Left lung (tissue), 10 donors: ENCODE data around the gene COG6. TPM values are rescaled to one million over a fixed set of nuclear protein-coding genes. Genes with fewer than 3 reads are reported as not detected.

Experiments
- ATAC-seq: fragments of 200-7000 bp; cut with Tn5 transposase; one replicate; pipeline ENCODE4 v1.9.1; 2020; ENCODE audit warnings: moderate library complexity
- DNase-seq, 4 donors: peaks; one replicate each; pipeline ENCODE4 v3.0.0-alpha.2; 2013 to 2020
- H3K27ac ChIP-seq, 2 donors: fragments of 200-600 bp; sonication (generic) in 1 of 2; one replicate each; pipeline versions ENCODE4 v1.5.0 to v1.8.0; 2020 to 2021
- H3K27me3 ChIP-seq, 2 donors: fragments of 200-600 bp; sonication (generic) in 1 of 2; one replicate each; pipeline versions ENCODE4 v1.5.0 to v1.8.0; 2020 to 2021
- H3K36me3 ChIP-seq, 2 donors: fragments of 200-600 bp; sonication (generic) in 1 of 2; one replicate each; pipeline versions ENCODE4 v1.5.0 to v1.8.0; 2020 to 2021
- H3K4me1 ChIP-seq, 2 donors: fragments of 200-600 bp; one replicate each; pipeline ENCODE4 v1.8.0; 2021
- H3K4me3 ChIP-seq, 2 donors: fragments of 200-600 bp; sonication (generic) in 1 of 2; one replicate each; pipeline versions ENCODE4 v1.5.0 to v1.8.0; 2020 to 2021; ENCODE audit warnings: mild to moderate bottlenecking in 1 of 2
- H3K9me3 ChIP-seq, 2 donors: fragments of 200-600 bp; sonication (generic) in 1 of 2; one replicate each; pipeline versions ENCODE4 v1.5.0 to v1.8.0; 2020 to 2021
- intact Hi-C, 2 donors: fragments of 100-400 bp; cut with DNase I; formaldehyde crosslinking; loops; one replicate each; pipeline versions ENCODE4 v1.11.2 to v1.14.2; 2022
- polyA plus RNA-seq, 6 donors: library from polyadenylated mRNA; unstranded; fragments of 120-200 nt; gene quantifications; one replicate each; pipeline ENCODE4 v1.2.1, GENCODE V29; 2013; ENCODE audit not compliant: insufficient read length in 6 of 6
- total RNA-seq, 2 donors: library from RNA; stranded (reverse); fragmentation: NEBNext Ultra II Directional; extraction: Animal tissue kit (Norgen Biotek cat#: 25700); gene quantifications; one replicate each; pipeline ENCODE4 v1.2.1, GENCODE V29; 2021
- TF ChIP-seq, protein P1 (sequence below), 2 donors: fragments of 200-600 bp; sonication (generic) in 1 of 2; IDR thresholded peaks; one replicate each; pipeline versions ENCODE4 v1.5.0 to v1.8.0; 2021; ENCODE audit warnings: antibody characterized with exemption in 2 of 2
- donor health status: DM: no; HTN: yes; CAD: no.
- donor health status: DM: no; HTN: no; CAD: no.

COG6 gene
- total and polyA plus RNA-seq, 8 donors, result 30.6 to 40.2 (median 36.3) TPM

DNA sequence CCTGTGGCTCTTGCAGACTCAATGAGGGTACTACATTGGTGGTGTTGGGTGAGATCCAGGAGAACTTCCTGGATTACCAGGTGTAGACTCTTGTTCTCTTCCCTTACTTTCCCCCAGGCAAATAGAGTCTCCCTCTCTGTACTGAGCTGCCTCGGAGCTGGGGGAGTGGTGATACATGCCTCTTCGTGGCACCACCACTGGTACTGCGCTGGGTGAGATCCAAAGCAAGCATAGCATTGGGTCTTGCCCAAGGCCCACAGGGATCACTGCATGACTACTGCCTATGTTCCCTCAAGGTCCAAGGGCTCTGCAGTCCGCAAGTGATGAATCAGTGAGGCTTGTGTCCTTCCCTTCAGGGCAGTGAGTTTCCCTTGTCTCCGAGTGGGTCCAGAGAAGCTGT lies 81.6 kb downstream of the COG6 start:
- H3K27ac ChIP-seq, result no peak overlapping the region
- no peak for ATAC-seq
- no peaks in the 10 kb centered on the region for H3K4me1 ChIP-seq
- no peaks in the 10 kb centered on the region for H3K9me3 ChIP-seq
- peak in 1 of 4 donors; percentile 5 for DNase-seq
- no peak overlapping the region for H3K4me3 ChIP-seq
- TF ChIP-seq, protein P1, sequence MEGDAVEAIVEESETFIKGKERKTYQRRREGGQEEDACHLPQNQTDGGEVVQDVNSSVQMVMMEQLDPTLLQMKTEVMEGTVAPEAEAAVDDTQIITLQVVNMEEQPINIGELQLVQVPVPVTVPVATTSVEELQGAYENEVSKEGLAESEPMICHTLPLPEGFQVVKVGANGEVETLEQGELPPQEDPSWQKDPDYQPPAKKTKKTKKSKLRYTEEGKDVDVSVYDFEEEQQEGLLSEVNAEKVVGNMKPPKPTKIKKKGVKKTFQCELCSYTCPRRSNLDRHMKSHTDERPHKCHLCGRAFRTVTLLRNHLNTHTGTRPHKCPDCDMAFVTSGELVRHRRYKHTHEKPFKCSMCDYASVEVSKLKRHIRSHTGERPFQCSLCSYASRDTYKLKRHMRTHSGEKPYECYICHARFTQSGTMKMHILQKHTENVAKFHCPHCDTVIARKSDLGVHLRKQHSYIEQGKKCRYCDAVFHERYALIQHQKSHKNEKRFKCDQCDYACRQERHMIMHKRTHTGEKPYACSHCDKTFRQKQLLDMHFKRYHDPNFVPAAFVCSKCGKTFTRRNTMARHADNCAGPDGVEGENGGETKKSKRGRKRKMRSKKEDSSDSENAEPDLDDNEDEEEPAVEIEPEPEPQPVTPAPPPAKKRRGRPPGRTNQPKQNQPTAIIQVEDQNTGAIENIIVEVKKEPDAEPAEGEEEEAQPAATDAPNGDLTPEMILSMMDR (IDR thresholded peaks at IDR 0.05), result no peak
- H3K36me3 ChIP-seq, result peaks cover 0 to 22% of the 10 kb centered on the region in 2 donors
- H3K27me3 ChIP-seq, result no peaks in the 10 kb centered on the region
- intact Hi-C loops, result no loop called here

DNA sequence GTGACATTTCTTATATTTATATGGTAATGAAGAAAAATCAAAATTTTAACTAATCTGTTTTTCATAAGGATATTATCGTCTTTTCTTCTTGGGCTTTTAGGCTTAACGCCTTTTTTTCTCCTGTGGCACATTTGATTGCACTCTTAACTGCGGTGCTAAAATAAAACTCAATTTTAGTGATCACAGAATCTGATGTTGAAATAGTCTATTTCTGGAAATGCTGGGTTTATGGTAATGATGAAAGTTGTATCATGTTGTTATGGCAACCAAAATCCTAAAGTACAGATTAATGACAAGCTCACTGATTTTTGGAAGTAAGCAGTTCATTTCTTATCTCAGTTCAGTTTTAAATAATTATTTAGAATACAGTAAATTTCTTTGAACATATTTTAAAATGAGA lies 85.3 kb downstream of the COG6 start:
- H3K4me3 ChIP-seq, result no peak overlapping the region
- TF ChIP-seq, protein P1 (IDR thresholded peaks at IDR 0.05), result no peak

DNA sequence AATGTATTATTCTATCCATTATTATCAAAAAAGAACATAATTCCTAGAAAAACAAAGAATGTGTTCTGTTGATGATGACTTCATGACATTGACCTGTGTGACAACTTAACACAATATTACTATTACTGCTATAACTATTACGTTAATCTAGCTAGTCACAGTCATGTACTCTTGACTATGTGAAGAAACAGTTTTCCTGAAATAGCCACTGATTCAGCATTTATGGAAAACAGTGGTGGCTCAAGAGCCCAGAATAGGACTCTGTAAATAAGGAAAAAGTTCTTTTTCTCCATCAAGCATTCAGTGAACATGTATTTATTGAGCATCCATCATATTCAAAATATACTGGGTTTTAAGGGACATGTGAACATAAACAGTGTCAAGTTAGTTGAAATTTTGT lies 93.5 kb downstream of the COG6 start:
- Histone ChIP-seq H3K27ac (no peak overlapping the region), H3K9me3 (peaks cover 0 to 5% of the 10 kb centered on the region in 2 donors), H3K27me3 (no peaks in the 10 kb centered on the region), H3K4me3 (no peak overlapping the region), H3K36me3 (peaks cover 0 to 12% of the 10 kb centered on the region in 2 donors), H3K4me1 (no peaks in the 10 kb centered on the region)
- DNase-seq (no peak), ATAC-seq (peak; percentile 58)
- intact Hi-C loops, result no loop called here
- TF ChIP-seq, protein P1 (IDR thresholded peaks at IDR 0.05), result no peak

More for the DNA sequence above, 85.3 kb downstream of the COG6 start:
- Histone ChIP-seq H3K27ac (no peak overlapping the region), H3K27me3 (no peaks in the 10 kb centered on the region), H3K36me3 (peaks cover 0 to 14% of the 10 kb centered on the region in 2 donors), H3K9me3 (peaks cover 0 to 5% of the 10 kb centered on the region in 2 donors), H3K4me1 (no peaks in the 10 kb centered on the region)
- DNase-seq, result peak in 2 of 4 donors; percentile 6 to 16
- ATAC-seq, result no peak
- intact Hi-C loops, result no loop called here

DNA sequence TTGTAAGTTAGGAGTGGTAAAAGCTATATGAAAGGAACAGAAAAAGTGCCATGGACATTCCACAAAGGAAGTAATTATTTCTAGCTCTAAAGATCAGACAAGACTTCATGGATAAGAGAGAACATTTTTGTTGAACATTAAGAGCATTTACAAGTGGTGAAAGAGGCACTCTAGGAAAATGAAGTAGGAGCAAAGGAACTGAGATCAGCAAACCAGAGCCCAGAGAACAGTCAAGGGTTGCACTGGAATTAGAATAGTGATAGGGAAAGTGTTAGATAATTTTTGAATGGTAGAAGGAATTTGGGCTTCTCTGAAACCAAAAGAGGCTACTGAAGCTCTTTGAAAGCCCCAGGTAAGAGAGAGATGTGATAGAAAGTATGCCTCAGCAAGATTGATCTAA lies 94.1 kb downstream of the COG6 start:
- DNase-seq, result no peak
- H3K4me1 ChIP-seq, result no peaks in the 10 kb centered on the region
- H3K27me3 ChIP-seq, result no peaks in the 10 kb centered on the region
- peaks cover 0 to 5% of the 10 kb centered on the region in 2 donors for H3K9me3 ChIP-seq
- TF ChIP-seq, protein P1 (IDR thresholded peaks at IDR 0.05), result no peak
- no peak overlapping the region for H3K4me3 ChIP-seq
- H3K36me3 ChIP-seq, result peaks cover 0 to 12% of the 10 kb centered on the region in 2 donors
- intact Hi-C loops, result no loop called here
- no peak overlapping the region for H3K27ac ChIP-seq
- ATAC-seq, result peak; percentile 88

DNA sequence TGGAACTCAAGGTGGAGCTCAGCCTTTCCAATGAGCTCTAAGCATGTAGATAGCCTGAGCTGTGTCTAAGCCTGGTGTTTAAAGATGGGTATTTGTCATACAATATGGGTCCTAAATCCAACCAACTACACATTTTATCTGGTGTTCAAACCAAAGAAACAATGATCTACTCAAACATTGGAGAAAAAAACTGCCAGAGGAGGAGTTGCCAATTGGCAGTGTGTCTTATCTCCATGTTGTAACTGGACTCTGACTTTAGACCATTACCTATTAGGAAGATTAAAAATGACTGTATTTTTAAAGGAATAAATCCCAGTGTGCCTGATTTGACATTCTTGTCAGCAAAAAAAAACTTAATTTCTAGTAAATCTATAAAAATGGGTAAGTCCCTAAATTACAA lies 96.3 kb downstream of the COG6 start:
- DNase-seq (no peak), ATAC-seq (no peak)
- Histone ChIP-seq H3K4me3 (no peak overlapping the region), H3K27me3 (no peaks in the 10 kb centered on the region), H3K4me1 (no peaks in the 10 kb centered on the region), H3K9me3 (no peaks in the 10 kb centered on the region), H3K36me3 (peaks cover 0 to 12% of the 10 kb centered on the region in 2 donors), H3K27ac (no peak overlapping the region)
- intact Hi-C loops, result no loop called here
- TF ChIP-seq, protein P1 (IDR thresholded peaks at IDR 0.05), result no peak
